HG03432 (cell line): ENCODE measurements around the gene ARX.
A peak's percentile ranks its signal among the peaks of the same experiment; 100 is the strongest.

ENCODE experiments used
- ATAC-seq: cut with Tn5 transposase; IDR thresholded peaks from one replicate; pipeline ENCODE4 v1.9.1; 2021; ENCODE audit warnings: mild to moderate bottlenecking, moderate library complexity; ENCODE audit not compliant: unreplicated experiment

The ARX gene

GRCh38 chrX:25016938-25017598 is 1.3 kb upstream of the ARX start:
- no peak for ATAC-seq

DNA sequence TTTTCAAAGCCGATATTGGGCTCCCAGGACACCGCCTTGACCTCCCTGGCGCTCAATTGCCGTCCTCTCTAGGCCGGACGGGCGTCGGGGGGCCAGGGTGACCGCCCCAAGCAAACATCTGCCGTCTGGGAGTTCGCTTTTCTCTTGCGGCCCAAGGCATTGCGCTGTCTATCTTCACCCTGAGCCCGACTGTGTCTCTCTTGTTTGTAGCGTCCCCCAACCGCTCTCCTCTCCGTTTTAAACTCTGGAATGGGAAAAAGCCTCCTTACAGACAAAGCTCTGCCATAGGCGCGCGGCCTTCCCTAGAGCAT is 551 bp upstream of the ARX start:
- ATAC-seq = no peak

DNA sequence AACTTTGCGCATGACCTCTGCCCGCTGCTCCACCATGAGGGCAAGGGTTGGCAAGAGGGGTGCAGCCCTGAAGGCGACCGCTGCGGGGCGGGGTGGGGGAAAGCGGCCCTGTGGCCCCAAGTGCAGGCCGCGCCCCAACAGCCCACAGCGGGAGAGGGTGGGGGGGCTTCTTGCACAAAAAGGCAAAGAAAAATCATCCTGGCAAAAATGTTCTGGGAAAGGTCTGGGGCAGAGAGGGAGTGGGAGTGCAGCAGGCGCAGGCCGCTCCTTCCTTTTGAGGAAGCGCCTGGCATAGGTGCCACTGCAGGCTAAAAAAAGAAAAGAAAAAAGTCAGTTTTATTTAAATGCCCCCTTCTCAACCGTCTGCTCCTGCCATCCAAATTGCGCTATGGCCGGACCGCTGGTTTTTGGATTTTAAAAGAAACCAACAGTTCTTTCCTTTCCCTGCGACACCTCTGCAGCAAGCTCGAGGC is 1.4 kb downstream of the ARX start:
- no peak for ATAC-seq

GRCh38 chrX:25013632-25014365 is 2.0 kb downstream of the ARX start:
- peak; percentile 53 for ATAC-seq

GRCh38 chrX:25012793-25013631 is 2.8 kb downstream of the ARX start:
- ATAC-seq = peak; percentile 5

GRCh38 chrX:25012433-25012735 is 3.4 kb downstream of the ARX start:
- ATAC-seq = no peak

DNA sequence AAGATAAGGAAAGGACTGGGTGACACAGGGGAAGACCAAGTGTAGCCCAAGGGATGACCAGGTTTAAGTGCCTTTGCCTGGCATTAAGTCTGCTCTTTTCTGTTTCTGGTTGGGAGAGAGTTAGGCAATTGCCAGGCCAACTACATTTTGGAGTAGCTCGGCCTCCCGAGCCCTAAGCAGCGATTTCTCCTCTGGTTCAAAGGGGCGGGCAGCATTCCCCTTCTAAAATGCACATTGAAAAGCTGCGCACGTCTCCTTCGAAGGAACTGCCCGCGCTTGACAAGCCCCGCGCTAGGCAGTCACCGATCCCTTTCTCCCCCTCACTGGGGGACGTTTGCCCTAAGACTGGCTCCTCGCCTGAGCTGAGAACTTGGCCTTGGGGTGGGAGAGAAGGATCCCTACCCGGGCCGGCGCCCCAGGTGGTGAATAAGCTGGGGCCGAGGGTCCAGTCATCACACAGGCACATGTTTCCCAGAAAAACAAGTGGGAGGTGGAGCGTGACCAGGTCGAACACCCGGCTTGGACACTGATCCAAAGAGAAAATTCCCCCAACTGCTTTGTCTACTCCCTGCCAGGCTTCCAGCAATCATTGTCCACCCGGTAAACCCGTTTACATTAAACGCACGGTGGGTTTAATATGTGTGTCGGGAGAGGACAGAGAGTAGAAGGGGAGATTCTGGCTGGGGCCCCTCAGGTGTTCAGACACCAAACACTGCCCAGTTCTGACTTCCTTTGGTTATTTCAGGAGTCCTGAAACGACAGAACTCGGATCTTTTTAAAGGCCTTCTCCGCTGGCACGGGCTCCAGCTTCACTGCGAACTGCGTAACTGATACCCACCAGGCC is 4.0 kb downstream of the ARX start:
- no peak for ATAC-seq

- ATAC-seq = no peak
Measured at GRCh38 chrX:25010784-25011588, 4.8 kb downstream of the ARX start.

DNA sequence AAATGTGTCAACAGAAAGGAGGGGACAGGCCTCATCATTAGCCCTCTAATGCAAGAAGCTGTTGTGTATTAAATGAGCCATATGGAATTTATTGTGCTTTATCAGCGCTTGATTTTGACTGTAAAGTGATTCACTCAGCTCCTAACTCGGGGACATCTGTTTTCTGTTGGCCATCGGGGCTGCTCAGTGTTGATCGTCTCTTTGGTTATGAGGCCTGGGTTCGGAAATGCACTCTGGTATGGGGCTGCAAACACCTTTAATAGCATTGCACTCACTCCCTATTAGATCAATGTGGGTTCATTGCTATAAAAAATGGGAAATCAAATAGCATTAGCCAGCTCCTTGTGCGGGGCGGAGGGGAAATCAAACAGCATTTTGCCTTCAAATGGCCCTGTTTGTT is 6.4 kb downstream of the ARX start:
- ATAC-seq = no peak

DNA sequence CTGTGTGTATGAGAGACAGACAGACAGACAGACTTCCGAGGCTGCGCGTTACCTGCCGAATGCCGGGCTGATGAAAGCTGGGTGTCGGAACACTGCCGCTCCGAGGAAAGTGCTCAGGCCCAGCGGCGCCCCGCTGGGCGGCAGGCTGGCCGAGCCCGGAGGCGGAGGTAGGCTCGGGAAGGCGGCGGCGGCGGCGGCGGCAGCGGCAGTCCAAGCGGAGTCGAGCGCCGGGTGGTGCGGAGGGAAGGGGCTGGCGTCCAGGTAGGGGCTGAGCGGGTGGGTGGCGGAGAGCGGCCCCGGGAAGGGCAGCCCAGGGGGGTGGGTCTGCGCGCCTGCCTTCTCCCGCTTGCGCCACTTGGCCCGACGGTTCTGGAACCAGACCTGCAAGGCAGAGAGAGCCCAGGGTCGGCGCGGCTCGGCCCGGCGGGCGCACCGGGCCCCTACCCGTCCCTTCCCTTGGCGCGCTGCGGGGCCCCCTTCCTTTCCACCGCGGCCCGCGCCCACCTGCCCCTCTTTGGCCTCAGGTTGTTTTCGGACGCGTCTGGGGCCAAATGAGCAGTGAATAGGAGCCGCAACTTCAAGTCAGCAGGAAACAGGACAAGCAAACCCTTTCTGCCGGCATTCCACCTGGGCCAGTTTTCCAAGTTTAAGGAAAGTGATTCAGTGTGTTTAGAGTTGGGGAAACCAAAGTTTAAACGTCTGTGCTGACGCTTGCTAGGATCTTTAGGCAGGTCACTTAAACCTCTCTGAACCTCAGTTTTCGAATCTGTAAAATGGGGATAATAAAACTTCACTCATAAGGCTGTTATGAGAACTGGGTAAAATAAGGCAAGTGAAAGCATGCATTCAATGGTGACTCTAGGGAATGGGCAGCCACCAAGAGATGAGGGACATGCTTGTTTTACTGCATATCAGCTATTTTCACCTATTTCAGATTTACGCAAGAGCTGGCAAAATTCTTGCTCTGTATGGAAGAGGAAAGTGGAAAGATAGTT is 8.4 kb downstream of the ARX start:
- no peak for ATAC-seq

DNA sequence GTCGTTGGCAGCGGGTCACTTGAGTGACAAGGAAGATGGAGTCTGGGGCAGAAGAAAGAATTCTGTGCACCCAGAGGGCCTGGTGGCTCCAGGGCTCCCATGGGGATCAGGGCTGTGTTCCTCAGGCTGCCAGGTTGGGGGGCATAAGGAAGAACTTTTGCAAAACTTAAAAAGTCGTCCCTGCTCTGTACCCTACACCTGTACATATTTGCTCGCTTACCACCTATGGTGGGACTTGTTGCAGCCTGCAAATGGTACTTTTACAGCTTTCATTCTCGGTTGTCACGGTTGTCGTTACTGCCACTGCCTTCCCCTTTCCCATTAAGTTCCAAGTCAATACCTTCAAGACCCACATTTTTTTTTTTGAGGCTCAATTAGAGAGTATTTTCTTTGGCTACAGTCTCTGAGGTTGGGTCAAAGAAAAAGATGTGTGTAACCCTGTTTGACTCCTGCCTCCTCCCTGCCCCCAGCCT is 9.1 kb downstream of the ARX start:
- ATAC-seq = no peak

DNA sequence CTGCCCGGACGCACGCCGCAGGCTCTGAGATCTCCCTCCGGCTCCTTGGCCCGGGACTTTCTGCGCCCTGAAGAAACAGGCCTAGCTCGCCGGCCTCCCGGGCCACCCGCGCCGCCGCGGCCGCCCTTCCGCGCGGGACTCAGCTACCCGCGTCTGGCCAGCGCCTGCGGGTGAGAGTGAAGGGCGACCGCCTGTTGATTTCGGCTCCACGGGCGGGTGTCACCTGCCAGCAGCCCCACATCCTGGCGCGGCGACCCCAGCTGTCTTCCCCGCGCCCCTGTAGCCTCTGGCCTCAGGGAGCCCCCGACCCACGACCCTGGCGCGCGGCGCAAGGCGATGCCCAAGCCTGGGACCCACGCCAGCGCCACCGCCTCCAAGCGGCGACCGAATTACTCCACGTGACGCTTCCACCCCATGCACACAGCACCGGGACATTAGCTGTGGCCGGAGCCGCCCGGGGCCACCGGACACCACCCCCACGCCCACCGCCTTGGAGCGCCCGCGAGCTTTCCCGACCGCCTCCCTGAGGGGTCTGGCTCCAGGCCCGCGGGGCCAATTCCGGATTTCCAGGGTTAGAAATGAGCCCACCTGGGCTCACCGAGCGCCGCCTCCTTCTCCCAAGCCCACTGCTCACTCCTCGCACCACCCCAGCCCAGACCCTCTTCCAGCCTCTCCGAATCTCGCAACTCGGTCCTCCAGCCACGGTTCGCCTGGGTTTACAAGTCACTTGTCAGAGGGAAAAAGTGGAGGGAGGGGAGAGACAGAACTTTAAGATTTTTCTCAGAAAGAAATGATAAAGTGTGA is 10.2 kb downstream of the ARX start:
- no peak for ATAC-seq

GRCh38 chrX:25005034-25005381 is 10.8 kb downstream of the ARX start:
- no peak for ATAC-seq

DNA sequence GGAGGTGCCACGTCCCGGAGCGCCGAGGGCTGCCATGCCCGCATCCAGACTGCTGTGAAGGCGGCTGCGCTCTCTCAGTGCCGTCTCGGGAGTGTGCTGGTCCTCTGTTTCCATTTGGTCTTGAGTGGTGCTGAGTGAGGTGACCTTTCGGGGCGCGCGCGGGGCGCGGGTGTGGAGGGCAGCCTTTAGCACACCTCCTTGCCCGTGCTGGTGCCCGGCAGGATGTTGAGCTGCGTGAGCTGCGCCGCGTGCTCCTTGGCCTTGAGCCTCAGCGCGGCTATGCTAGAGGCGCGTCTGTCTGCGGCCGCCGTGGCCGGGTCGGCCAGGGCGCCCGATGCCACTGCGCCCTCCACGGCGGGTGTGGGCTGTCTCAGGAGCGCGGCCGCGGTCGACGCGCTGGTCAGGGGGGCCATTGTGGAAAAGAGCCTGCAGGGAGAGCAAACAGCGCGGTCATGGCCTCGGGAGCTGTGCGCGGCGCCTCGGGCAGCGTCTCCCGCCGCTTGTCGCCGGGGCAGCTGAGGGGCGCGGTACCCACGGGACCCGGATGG is 11.2 kb downstream of the ARX start:
- ATAC-seq = no peak

- no peak for ATAC-seq
Measured at GRCh38 chrX:25004040-25004439, 11.7 kb downstream of the ARX start.

DNA sequence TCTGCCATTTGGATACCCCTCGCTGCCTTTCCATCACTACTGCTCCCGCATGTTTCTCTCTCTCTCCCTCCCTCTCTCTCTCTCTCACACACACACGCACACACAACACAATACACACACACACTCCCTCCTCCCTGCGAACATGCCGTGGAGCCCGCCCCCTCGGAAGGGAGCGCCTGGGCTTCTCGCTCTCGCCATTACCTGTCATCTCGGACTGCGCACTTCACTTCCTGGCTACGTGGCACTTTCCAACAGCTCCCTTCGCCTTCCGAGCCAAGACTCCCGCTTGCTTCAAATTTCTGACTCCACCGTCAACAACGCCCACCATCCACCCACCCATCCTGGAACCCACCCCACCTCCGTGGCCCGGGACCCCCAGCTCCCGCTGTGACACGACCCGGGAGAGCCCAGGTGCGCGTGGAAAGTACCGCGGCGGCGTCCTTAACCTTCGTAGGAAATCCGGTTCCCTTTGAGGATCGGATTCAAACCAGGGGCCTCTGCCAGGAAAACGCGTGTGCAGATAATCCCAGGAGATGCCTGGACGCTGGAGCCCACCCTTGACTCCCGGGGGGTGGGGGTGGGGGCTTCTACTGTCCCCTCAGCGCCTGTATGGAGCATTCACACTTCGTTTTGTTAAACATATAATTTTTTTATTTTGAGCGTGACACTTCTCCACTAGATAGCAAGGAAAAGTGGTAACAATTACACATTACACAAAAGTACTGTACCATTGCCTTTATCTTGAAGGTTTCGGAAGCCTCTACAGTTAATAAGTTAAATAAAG is 12.5 kb downstream of the ARX start:
- ATAC-seq = no peak

- ATAC-seq = no peak
Measured at GRCh38 chrX:25002661-25003020, 13.1 kb downstream of the ARX start.
